Panc1 (cell line): ENCODE measurements around the gene TRERF1. TPM values are rescaled to one million over a fixed set of nuclear protein-coding genes. Genes with fewer than 3 reads are reported as not detected.

Experiments
- ATAC-seq: fragments of 200-7000 bp; cut with Tn5 transposase; 2 replicates; pipeline ENCODE4 v1.9.1; 2020; ENCODE audit warnings: mild to moderate bottlenecking, moderate library complexity
- BruUV-seq: library from RNA; stranded (reverse); fragments of 400-500 nt; replicated peaks from 2 replicates; lab custom pipeline; 2021; lab: Mats Ljungman, UMichigan
- CTCF ChIA-PET: fragments of 300-600 bp; sonication (Branson Sonifier 250); formaldehyde crosslinking; loops from one replicate; lab custom pipeline; 2022; ENCODE audit warnings: antibody characterized with exemption; lab: Charles Lee
- POLR2A ChIA-PET: fragments of 300-600 bp; sonication (Branson Sonifier 250); formaldehyde crosslinking; loops from one replicate; lab custom pipeline; 2022; ENCODE audit warnings: antibody characterized with exemption; lab: Charles Lee
- DNase-seq: peaks from one replicate; pipeline ENCODE4 v3.0.0-alpha.2; 2010; ENCODE audit warnings: low read depth, low spot score
- H3K27ac ChIP-seq: 2 replicates; pipeline ENCODE4 v1.5.1; 2011; ENCODE audit warnings: mild to moderate bottlenecking, low read length, inconsistent platforms
- H3K27me3 ChIP-seq: fragments of 200-500 bp; sonication (Bioruptor generic); 2 replicates; pipeline ENCODE4 v1.6.0; 2014; ENCODE audit warnings: low read length, inconsistent platforms; ENCODE audit not compliant: control insufficient read depth, insufficient read depth
- H3K36me3 ChIP-seq: fragments of 200-500 bp; sonication (Bioruptor generic); 2 replicates; pipeline ENCODE4 v1.5.1; 2014; ENCODE audit warnings: inconsistent platforms, mild to moderate bottlenecking, low read length, moderate library complexity; ENCODE audit not compliant: control insufficient read depth, insufficient read depth
- H3K4me1 ChIP-seq: 2 replicates; pipeline ENCODE4 v1.5.1; 2011; ENCODE audit warnings: inconsistent platforms, mild to moderate bottlenecking, low read length, moderate library complexity; ENCODE audit not compliant: control insufficient read depth, insufficient read depth
- H3K4me3 ChIP-seq, 2 experiments: 2 replicates each; pipeline ENCODE4 v1.5.1; 2011 to 2012; ENCODE audit warnings: low read depth in 2 of 2, low read length in 2 of 2, mild to moderate bottlenecking in 2 of 2, inconsistent platforms in 1 of 2, moderate library complexity in 1 of 2
- H3K9me3 ChIP-seq: fragments of 200-500 bp; sonication (Bioruptor generic); 2 replicates; pipeline ENCODE4 v1.5.1; 2014; ENCODE audit warnings: low read depth, mild to moderate bottlenecking, inconsistent platforms, low read length, moderate library complexity; ENCODE audit not compliant: control insufficient read depth, insufficient read depth
- CTCF ChIP-seq: fragments of 450-650 bp; IDR thresholded peaks from 2 replicates; pipeline ENCODE4 v1.5.1; 2017; ENCODE audit warnings: mild to moderate bottlenecking
- POLR2AphosphoS5 ChIP-seq: IDR thresholded peaks from 2 replicates; pipeline ENCODE4 v1.6.1; 2012; ENCODE audit warnings: mild to moderate bottlenecking, low read depth, low read length, moderate library complexity
- SIN3A ChIP-seq: IDR thresholded peaks from 2 replicates; pipeline ENCODE4 v1.6.1; 2012; ENCODE audit warnings: low read depth, mild to moderate bottlenecking, low read length, moderate library complexity, borderline replicate concordance; ENCODE audit not compliant: insufficient read depth
- TCF7L2 ChIP-seq: IDR thresholded peaks from 2 replicates; pipeline ENCODE4 v1.6.1; 2011; ENCODE audit warnings: mild to moderate bottlenecking, low read depth, low read length, inconsistent platforms
- in situ Hi-C: cut with HindIII; loops from 2 replicates; pipeline ENCODE4 v1.10.0; 2016; ENCODE audit warnings: low sequenced_read_pairs, low pct_unique_long_range_greater_than_20kb
- intact Hi-C: fragments of 100-400 bp; cut with micrococcal nuclease; formaldehyde crosslinking; loops from one replicate; pipeline ENCODE4 v1.10.0; 2022; ENCODE audit not compliant: unreplicated experiment
- total RNA-seq: library from RNA; stranded (reverse); gene quantifications from one replicate; pipeline ENCODE4 v1.2.1, GENCODE V29; 2021; ENCODE audit not compliant: unreplicated experiment
- TF ChIP-seq, protein P1 (sequence below), 2 experiments: IDR thresholded peaks; 2 replicates each; pipeline ENCODE4 v1.6.1; 2011 to 2012; ENCODE audit warnings: low read depth in 2 of 2, control low read depth in 1 of 2, low read length in 1 of 2, mild to moderate bottlenecking in 1 of 2, moderate library complexity in 1 of 2; ENCODE audit not compliant: insufficient read depth in 1 of 2

The TRERF1 gene
- total RNA-seq, 1 experiment from 2014 or later: 30.6 TPM

DNA sequence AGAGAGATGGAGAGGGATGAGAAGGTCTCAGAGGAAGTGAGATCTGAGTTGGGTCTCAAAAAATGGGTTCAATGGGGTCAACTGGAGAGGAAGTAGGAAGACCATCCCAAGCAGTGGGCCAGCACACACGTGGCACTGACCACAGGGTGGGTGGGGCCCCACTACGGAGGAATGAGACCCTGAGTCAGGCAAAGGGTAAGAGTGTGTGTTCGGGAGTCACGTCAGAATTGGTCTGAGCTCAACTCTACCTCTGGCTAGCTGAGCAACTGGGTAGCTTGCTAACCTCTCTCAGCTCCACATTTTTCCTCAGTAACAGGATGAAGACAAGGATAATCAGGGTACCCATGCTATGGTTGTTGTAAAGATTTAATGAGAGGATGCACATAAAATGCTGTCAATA, 79.0 kb downstream of the TRERF1 start:
- ATAC-seq (no peak), DNase-seq (no peak)
- H3K27ac ChIP-seq: peak overlapping the region; percentile 27; the same call in 1 of the 2 replicates
- in situ Hi-C loops (no loop called here), intact Hi-C loops (no loop called here)
- TF ChIP-seq SIN3A (no peak), CTCF (no peak)
- ChIA-PET POLR2A (no interaction called here), CTCF (no interaction called here)
- no peaks in the 10 kb centered on the region for H3K36me3 ChIP-seq
- H3K4me1 ChIP-seq: peaks cover 14% of the 10 kb centered on the region
- no peaks in the 10 kb centered on the region for H3K27me3 ChIP-seq
- no TSS peak for BruUV-seq
- H3K9me3 ChIP-seq: no peaks in the 10 kb centered on the region
- no peak overlapping the region for H3K4me3 ChIP-seq

GRCh38 chr6:42370323-42370985, 81.3 kb downstream of the TRERF1 start:
- in situ Hi-C loops: no loop called here
- no peaks in the 10 kb centered on the region for H3K9me3 ChIP-seq
- DNase-seq: no peak
- BruUV-seq: no TSS peak
- intact Hi-C loops: no loop called here
- CTCF ChIA-PET: no interaction called here
- no peak for TF ChIP-seq POLR2AphosphoS5
- TF ChIP-seq TCF7L2: no peak
- TF ChIP-seq, protein P1, sequence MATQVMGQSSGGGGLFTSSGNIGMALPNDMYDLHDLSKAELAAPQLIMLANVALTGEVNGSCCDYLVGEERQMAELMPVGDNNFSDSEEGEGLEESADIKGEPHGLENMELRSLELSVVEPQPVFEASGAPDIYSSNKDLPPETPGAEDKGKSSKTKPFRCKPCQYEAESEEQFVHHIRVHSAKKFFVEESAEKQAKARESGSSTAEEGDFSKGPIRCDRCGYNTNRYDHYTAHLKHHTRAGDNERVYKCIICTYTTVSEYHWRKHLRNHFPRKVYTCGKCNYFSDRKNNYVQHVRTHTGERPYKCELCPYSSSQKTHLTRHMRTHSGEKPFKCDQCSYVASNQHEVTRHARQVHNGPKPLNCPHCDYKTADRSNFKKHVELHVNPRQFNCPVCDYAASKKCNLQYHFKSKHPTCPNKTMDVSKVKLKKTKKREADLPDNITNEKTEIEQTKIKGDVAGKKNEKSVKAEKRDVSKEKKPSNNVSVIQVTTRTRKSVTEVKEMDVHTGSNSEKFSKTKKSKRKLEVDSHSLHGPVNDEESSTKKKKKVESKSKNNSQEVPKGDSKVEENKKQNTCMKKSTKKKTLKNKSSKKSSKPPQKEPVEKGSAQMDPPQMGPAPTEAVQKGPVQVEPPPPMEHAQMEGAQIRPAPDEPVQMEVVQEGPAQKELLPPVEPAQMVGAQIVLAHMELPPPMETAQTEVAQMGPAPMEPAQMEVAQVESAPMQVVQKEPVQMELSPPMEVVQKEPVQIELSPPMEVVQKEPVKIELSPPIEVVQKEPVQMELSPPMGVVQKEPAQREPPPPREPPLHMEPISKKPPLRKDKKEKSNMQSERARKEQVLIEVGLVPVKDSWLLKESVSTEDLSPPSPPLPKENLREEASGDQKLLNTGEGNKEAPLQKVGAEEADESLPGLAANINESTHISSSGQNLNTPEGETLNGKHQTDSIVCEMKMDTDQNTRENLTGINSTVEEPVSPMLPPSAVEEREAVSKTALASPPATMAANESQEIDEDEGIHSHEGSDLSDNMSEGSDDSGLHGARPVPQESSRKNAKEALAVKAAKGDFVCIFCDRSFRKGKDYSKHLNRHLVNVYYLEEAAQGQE (IDR thresholded peaks at IDR 0.05; ENCODE audit: insufficient read depth in 1 of 2, low read depth in 2 of 2, low read length in 1 of 2): no peak
- TF ChIP-seq CTCF: no peak
- no peak for TF ChIP-seq SIN3A
- POLR2A ChIA-PET: no interaction called here
- no peaks in the 10 kb centered on the region for H3K36me3 ChIP-seq
- no peak overlapping the region for H3K27ac ChIP-seq
- ATAC-seq: no peak
- H3K4me3 ChIP-seq: no peak overlapping the region
- H3K27me3 ChIP-seq: no peaks in the 10 kb centered on the region
- peaks cover 25% of the 10 kb centered on the region for H3K4me1 ChIP-seq
